ENCODE results near the gene NOL8. TPM values are rescaled to one million over a fixed set of nuclear protein-coding genes. Genes with fewer than 3 reads are reported as not detected.

The NOL8 gene
- total RNA-seq, 4 donors from 2014 or later, result 38.4 to 46.3 (median 44.7) TPM

DNA sequence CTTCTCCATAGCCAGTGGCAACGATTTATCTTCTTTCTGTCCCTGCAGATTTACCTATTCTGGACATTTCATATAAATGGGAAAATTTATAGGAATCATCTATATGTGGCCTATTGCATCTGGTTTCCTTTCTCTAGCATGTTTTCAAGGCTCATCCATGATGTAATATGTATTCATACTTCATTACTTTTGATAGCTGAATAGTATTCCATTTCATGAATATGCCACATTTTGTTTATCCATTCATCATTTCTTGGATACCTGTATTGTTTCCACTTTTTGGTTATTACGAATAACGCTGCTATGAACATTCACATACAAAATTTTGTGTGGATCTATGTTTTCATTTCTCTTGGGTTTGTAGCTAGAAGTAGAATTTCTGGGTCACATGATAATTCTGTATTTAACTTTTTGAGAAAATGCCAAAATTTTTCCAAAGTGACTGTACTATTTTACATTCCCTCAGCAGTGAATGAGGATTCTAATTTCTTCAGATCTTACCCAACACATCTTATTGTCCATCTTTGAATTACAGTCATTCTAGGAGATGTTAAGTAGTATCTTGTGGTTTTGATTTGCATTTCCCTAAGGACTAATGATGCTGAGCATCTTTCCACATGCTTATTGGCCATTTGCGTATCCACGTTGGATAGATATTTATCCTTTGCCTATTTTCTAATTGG lies 35.3 kb downstream of the NOL8 start:
- TF ChIP-seq CTCF (IDR thresholded peaks at IDR 0.05; ENCODE audit: low read depth), result no peak

DNA sequence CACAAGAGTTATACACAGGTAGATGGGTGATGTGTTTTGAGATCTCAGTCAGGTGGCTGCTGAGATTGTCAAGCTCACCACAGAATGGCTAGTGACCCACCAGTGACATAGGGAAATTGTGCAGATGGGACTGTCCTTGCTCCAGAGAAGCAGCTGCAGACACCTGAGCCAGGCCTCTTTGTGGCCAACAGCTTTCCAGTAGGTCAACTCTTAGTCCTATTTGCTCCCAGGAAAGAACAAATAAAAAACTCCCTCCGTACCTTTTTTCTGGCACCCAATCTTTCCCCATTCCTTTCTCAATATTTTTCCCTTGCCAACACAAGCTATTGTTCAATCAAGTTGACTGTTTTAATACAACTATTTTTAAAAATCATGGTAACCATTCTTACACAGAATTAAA lies 45.8 kb downstream of the NOL8 start:
- TF ChIP-seq CTCF (IDR thresholded peaks at IDR 0.05; ENCODE audit: low read depth), result no peak

DNA sequence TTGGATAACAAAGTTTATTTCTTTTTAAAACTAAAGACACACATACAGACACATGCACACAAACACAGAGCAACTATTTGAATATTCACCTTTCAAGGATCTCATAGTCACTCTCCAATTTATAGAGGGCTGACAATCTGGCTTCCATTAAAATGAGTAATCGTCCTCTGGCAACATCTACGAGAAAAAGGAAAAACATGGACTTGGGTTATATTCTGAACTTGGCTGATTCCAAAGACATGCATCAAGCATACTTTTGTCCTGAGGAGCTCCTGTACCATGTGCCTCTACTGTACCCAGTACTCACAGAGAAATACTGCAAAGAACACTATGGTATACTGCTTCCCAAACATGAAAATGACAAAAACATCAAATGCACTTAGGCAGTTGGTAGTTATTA lies 47.0 kb downstream of the NOL8 start:
- no peak for TF ChIP-seq CTCF (IDR thresholded peaks at IDR 0.05; ENCODE audit: low read depth)

GRCh38 chr9:92276331-92277032 lies 48.7 kb downstream of the NOL8 start:
- TF ChIP-seq CTCF (IDR thresholded peaks at IDR 0.05; ENCODE audit: low read depth), result no peak

DNA sequence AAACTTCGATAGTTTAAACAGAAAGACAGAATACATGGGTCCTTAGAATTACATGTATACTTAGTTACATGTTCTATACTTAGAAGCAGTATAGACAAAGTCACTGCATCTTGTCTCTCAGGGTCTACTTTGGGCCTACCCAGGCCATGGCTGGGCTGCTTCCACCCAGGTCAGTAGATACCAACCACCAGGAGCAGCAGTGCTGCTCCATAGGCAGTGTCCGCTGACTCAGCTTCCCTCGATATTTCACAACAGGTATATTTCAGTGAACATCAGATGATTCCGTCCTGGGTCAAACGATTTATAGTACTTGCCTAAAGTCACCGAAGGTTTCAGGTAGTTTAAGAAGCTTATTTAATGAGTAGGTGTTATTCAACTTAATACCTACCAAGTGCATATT lies 49.6 kb downstream of the NOL8 start:
- TF ChIP-seq CTCF (IDR thresholded peaks at IDR 0.05; ENCODE audit: low read depth), result no peak

DNA sequence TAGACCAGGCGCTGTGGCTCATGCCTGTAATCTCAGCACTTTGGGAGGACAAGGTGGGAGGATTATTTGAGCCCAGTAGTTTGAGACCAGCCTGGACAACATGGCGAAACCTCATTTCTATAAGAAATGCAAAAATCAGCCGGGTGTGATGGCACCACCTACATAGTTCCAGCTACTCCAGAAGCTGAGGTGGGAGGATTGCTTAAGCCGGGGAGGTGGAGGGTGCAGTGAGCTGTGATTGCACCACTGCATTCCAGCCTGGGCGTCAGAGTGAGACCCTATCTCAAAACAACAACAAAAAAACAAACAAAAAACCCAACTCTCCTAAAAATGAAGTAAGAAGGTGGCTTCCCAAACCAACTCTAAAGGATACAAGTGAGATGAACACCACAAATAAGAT lies 54.6 kb downstream of the NOL8 start:
- no peak for TF ChIP-seq CTCF (IDR thresholded peaks at IDR 0.05; ENCODE audit: low read depth)

GRCh38 chr9:92266486-92266885 lies 58.7 kb downstream of the NOL8 start:
- TF ChIP-seq CTCF (IDR thresholded peaks at IDR 0.05; ENCODE audit: low read depth), result no peak
